Esophagus muscularis mucosa (tissue), 4 donors: Measurements from ENCODE around the gene HRAS. TPM values are rescaled to one million over a fixed set of nuclear protein-coding genes. Genes with fewer than 3 reads are reported as not detected.

Source experiments
- DNase-seq: peaks from one replicate; pipeline ENCODE4 v3.0.0-alpha.2; 2017; ENCODE audit errors: extremely low spot score
- H3K27ac ChIP-seq, 4 donors: fragments of 200-600 bp; sonication (generic); replicated peaks in 1 of 4; 1 replicate in 3 of 4; 2 replicates in 1 of 4; pipeline ENCODE4 v1.5.1; 2016 to 2019; ENCODE audit warnings: mild to moderate bottlenecking in 1 of 4
- H3K27me3 ChIP-seq, 4 donors: fragments of 200-600 bp; sonication (generic); one replicate each; pipeline versions ENCODE4 v1.5.1 to v1.6.0; 2016 to 2019
- H3K36me3 ChIP-seq, 4 donors: fragments of 200-600 bp; sonication (generic); one replicate each; pipeline ENCODE4 v1.5.1; 2016 to 2019
- H3K4me1 ChIP-seq, 4 donors: fragments of 200-600 bp; sonication (generic); one replicate each; pipeline ENCODE4 v1.5.1; 2016 to 2019
- H3K4me3 ChIP-seq, 4 donors: fragments of 200-600 bp; sonication (generic); 1 replicate in 2 of 4; 2 replicates in 2 of 4; pipeline ENCODE4 v1.5.1; 2016 to 2019; ENCODE audit warnings: mild to moderate bottlenecking in 4 of 4, moderate library complexity in 1 of 4
- H3K9me3 ChIP-seq, 4 donors: fragments of 200-600 bp; sonication (generic); 1 replicate in 3 of 4; 2 replicates in 1 of 4; pipeline ENCODE4 v1.5.1; 2016 to 2019
- EP300 ChIP-seq: sonication (generic); formaldehyde crosslinking; IDR thresholded peaks from one replicate; pipeline ENCODE4 v1.6.1; 2017; ENCODE audit warnings: antibody characterized with exemption
- POLR2A ChIP-seq: fragments of 450-650 bp; IDR thresholded peaks from one replicate; pipeline ENCODE4 v1.6.1; 2017; ENCODE audit warnings: antibody characterized with exemption, moderate library complexity, mild to moderate bottlenecking, low read depth
- POLR2AphosphoS5 ChIP-seq, 2 donors: sonication (generic); formaldehyde crosslinking; IDR thresholded peaks; one replicate each; pipeline ENCODE4 v1.6.1; 2017; ENCODE audit warnings: antibody characterized with exemption in 2 of 2
- WGBS: methylation state at CpG from one replicate; pipeline ENCODE4 v1.1.5; 2018; 5-methylcytosine and 5-hydroxymethylcytosine counted together
- intact Hi-C: fragments of 100-400 bp; cut with DNase I; formaldehyde crosslinking; loops from one replicate; pipeline ENCODE4 v1.15.1; 2023
- total RNA-seq, 4 donors: library from RNA; depleted of rRNA; stranded (reverse); fragments of >200 nt; gene quantifications; one replicate each; pipeline versions ENCODE4 v1.1.0 to v1.2.1, GENCODE V29; 2016
- TF ChIP-seq, protein P1 (sequence below), 3 experiments: fragments of 200-600 bp in 2 of 3; fragments of 450-650 bp in 1 of 3; sonication (generic) in 2 of 3; IDR thresholded peaks; one replicate each; pipeline ENCODE4 v1.5.1; 2017 to 2019; ENCODE audit warnings: antibody characterized with exemption in 3 of 3, mild to moderate bottlenecking in 2 of 3, moderate library complexity in 1 of 3

HRAS gene
- total RNA-seq, 4 donors from 2014 or later: 45.7 to 85.2 (median 61.7) TPM

DNA sequence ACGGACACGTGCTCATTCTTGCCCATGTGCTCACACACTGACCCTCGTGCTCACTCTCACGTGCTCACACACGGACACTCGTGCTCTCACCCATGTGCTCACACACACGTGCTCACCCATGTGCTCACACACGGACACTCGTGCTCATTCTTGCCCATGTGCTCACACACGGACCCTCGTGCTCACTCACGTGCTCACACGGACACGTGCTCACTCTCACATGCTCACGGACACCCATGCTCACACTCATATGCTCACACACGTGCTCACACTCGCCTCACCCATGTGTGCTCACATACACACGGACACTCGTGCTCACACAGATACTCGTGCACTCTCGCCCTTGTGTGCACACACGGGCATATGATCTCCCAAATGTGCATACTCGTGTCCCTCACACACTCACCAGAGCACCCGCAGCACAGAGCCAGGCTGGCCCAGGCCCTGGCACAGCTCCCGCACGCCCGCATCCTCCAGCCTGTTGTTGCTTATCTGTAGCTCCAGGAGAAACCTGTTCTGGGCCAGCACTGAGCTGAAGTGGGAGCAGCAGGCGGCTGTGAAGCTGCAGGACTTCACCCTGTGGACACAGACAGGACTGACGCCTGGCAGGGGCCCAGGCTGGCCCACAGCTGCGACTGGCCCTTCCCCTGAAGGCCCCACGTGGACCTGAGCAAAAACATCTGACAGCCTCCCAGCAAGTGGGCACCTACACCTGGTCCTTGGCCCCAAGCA, 37.6 kb downstream of the HRAS start:
- Histone ChIP-seq H3K27ac (no peak overlapping the region), H3K27me3 (no peaks in the 10 kb centered on the region), H3K36me3 (peaks cover 71 to 96% (median 93%) of the 10 kb centered on the region in 4 donors), H3K9me3 (no peaks in the 10 kb centered on the region), H3K4me1 (peaks cover 10 to 26% (median 13%) of the 10 kb centered on the region in 4 donors), H3K4me3 (no peak overlapping the region)
- intact Hi-C loops: no loop called here
- no peak for TF ChIP-seq EP300
- no peak for TF ChIP-seq POLR2A
- TF ChIP-seq, protein P1, sequence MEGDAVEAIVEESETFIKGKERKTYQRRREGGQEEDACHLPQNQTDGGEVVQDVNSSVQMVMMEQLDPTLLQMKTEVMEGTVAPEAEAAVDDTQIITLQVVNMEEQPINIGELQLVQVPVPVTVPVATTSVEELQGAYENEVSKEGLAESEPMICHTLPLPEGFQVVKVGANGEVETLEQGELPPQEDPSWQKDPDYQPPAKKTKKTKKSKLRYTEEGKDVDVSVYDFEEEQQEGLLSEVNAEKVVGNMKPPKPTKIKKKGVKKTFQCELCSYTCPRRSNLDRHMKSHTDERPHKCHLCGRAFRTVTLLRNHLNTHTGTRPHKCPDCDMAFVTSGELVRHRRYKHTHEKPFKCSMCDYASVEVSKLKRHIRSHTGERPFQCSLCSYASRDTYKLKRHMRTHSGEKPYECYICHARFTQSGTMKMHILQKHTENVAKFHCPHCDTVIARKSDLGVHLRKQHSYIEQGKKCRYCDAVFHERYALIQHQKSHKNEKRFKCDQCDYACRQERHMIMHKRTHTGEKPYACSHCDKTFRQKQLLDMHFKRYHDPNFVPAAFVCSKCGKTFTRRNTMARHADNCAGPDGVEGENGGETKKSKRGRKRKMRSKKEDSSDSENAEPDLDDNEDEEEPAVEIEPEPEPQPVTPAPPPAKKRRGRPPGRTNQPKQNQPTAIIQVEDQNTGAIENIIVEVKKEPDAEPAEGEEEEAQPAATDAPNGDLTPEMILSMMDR (IDR thresholded peaks at IDR 0.05): no peak
- no peak for TF ChIP-seq POLR2AphosphoS5 (IDR thresholded peaks at IDR 0.05)
- WGBS: 96% methylated on average over 24 of the region's 31 CpGs
- no peak for DNase-seq

DNA sequence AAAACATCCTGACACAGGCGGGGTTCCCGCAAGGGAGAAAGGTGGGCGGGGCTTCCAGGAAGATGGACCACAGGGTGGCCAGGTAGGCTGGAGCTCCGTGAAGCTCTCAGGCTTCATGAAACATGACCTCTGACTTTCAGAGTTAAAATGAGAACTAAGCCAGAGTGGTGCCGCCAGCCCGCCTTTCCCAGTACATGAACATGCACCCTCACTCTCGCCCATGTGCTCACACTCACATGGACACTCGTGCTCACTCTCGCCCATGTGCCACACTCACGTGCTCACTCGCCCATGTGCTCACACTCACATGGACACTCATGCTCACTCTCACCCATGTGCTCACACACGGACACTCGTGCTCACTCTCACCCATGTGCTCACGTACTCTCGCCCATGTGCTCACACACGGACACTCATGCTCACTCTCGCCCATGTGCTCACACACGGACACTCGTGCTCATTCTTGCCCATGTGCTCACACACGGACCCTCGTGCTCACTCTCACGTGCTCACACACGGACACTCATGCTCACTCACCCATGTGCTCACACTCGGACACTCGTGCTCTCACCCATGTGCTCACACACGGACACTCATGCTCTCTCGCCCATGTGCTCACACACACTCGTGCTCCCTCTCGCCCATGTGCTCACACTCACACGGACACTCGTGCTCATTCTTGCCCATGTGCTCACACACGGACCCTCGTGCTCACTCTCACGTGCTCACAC, 38.4 kb downstream of the HRAS start:
- H3K4me1 ChIP-seq: peaks cover 3 to 18% (median 5%) of the 10 kb centered on the region in 4 donors
- intact Hi-C loops: no loop called here
- DNase-seq: no peak
- TF ChIP-seq, protein P1 (IDR thresholded peaks at IDR 0.05): no peak
- TF ChIP-seq POLR2A (no peak), POLR2AphosphoS5 (IDR thresholded peaks at IDR 0.05) (no peak)
- no peak overlapping the region for H3K27ac ChIP-seq
- no peak overlapping the region for H3K4me3 ChIP-seq
- no peaks in the 10 kb centered on the region for H3K27me3 ChIP-seq
- 92% methylated on average over 34 of the region's 34 CpGs for WGBS
- H3K36me3 ChIP-seq: peaks cover 71 to 97% (median 93%) of the 10 kb centered on the region in 4 donors
- H3K9me3 ChIP-seq: no peaks in the 10 kb centered on the region

DNA sequence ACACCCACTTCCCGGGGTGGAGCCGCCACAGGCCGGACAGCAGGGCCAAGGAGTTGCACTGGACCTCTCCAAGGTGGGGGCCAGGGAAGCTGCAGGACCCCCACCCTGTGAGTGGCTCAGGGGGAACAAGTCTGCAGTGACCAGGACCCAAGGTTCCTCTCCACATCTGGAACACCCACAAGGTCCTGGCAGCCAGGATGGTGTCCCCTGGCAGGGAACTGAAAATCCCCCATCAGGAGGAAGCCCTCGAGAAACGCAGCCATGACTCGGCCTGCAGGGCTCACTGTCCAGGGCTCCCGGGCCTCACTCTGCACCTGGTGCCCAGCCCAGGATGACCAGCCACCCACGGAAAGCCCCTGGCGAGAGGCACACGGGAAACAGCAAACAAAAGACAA, 39.8 kb downstream of the HRAS start:
- no peak for TF ChIP-seq POLR2A
- TF ChIP-seq POLR2AphosphoS5 (IDR thresholded peaks at IDR 0.05): no peak
- TF ChIP-seq, protein P1 (IDR thresholded peaks at IDR 0.05): no peak
- TF ChIP-seq EP300: no peak
- H3K9me3 ChIP-seq: no peaks in the 10 kb centered on the region
- 58% methylated on average over 10 of the region's 10 CpGs for WGBS
- H3K4me3 ChIP-seq: no peak overlapping the region
- H3K4me1 ChIP-seq: peaks cover 0 to 11% (median 0%) of the 10 kb centered on the region in 4 donors
- DNase-seq: no peak
- no peaks in the 10 kb centered on the region for H3K27me3 ChIP-seq
- no peak overlapping the region for H3K27ac ChIP-seq
- H3K36me3 ChIP-seq: peaks cover 61 to 92% (median 88%) of the 10 kb centered on the region in 4 donors
- intact Hi-C loops: no loop called here

DNA sequence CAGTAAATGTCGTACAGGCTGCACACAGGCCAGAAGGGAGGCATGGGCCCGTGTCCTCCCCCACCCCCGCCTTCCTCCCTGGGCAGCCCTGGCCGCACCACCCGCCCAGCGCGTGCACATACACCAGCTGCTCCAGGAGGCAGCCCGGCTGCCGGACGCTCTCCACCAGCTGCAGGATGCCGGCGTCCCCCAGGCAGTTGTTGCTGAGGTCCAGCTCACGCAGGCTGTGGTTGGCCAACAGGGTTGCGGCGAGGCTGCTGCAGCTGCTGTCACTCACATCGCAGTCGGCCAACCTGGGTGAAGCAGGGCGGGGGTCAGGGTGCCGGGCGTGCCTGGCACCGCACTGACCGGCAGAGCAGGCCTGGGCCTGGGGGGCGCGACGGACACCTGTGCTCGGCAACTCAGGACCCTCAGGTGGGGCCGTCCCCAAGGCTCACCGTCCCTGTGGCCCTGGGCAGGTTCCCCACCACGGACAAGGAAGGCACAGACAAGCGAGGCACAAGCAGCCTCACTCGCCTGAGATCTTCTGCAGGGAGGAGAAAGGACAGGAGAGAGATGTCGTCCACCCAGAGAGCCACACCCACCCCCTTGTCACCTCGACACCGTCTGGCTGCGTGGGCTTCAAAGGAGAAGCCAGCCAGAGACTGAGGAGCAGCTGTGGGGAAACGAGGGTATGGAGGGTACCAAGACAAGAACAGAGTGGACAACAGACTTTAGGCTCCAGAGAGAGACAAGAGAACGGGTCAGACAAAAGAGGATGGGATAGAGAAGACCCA, 40.4 kb downstream of the HRAS start:
- 82% methylated on average over 20 of the region's 37 CpGs for WGBS
- Histone ChIP-seq H3K4me3 (no peak overlapping the region), H3K36me3 (peaks cover 56 to 92% (median 88%) of the 10 kb centered on the region in 4 donors), H3K27ac (no peak overlapping the region), H3K27me3 (no peaks in the 10 kb centered on the region), H3K9me3 (no peaks in the 10 kb centered on the region), H3K4me1 (peaks cover 0 to 8% (median 0%) of the 10 kb centered on the region in 4 donors)
- no peak for DNase-seq
- intact Hi-C loops: no loop called here
- no peak for TF ChIP-seq POLR2AphosphoS5 (IDR thresholded peaks at IDR 0.05)
- no peak for TF ChIP-seq EP300
